Esophagus (tissue), 2 donors: ENCODE measurements around the gene FREY1. TPM values are rescaled to one million over a fixed set of nuclear protein-coding genes. Genes with fewer than 3 reads are reported as not detected.

ENCODE experiments used
- H3K27ac ChIP-seq, 2 donors: one replicate each; pipeline ENCODE4 v1.5.1; 2013; ENCODE audit warnings: low read depth in 2 of 2, mild to moderate bottlenecking in 2 of 2, inconsistent platforms in 1 of 2, low read length in 1 of 2, moderate library complexity in 1 of 2
- H3K27me3 ChIP-seq, 2 donors: one replicate each; pipeline ENCODE4 v1.6.1; 2013; ENCODE audit warnings: low read length in 2 of 2, control low read depth in 1 of 2, mild to moderate bottlenecking in 1 of 2; ENCODE audit not compliant: insufficient read depth in 2 of 2, control insufficient read depth in 1 of 2
- H3K36me3 ChIP-seq, 2 donors: one replicate each; pipeline ENCODE4 v1.6.1; 2013; ENCODE audit warnings: low read length in 1 of 2; ENCODE audit not compliant: control insufficient read depth in 2 of 2, insufficient read depth in 2 of 2
- H3K4me1 ChIP-seq, 2 donors: one replicate each; pipeline ENCODE4 v1.6.1; 2013; ENCODE audit warnings: low read length in 1 of 2; ENCODE audit not compliant: control insufficient read depth in 2 of 2, insufficient read depth in 2 of 2
- H3K4me3 ChIP-seq, 2 donors: one replicate each; pipeline ENCODE4 v1.5.1; 2013; ENCODE audit warnings: low read length in 2 of 2, mild to moderate bottlenecking in 2 of 2, low read depth in 1 of 2, moderate library complexity in 1 of 2
- H3K9me3 ChIP-seq, 2 donors: one replicate each; pipeline ENCODE4 v1.6.1; 2013; ENCODE audit warnings: mild to moderate bottlenecking in 2 of 2, low read depth in 1 of 2, low read length in 1 of 2, moderate library complexity in 1 of 2; ENCODE audit not compliant: control insufficient read depth in 2 of 2, insufficient read depth in 1 of 2
- WGBS, 2 donors: extraction: QIAGEN DNeasy Blood & Tissue Kit; methylation state at CpG; one replicate each; pipeline ENCODE4 v1.1.7; 2013; 5-methylcytosine and 5-hydroxymethylcytosine counted together
- polyA plus RNA-seq, 2 donors: library from polyadenylated mRNA; stranded (reverse); fragments of 200-250 nt; gene quantifications; one replicate each; pipeline ENCODE4 v1.2.3, GENCODE V29; 2013
- donor health status: healthy with polysubstance abuse.
- donor health status: Bipolar disorder and iron deficiency.

Gene FREY1
- polyA plus RNA-seq, 2 donors = 0.16 to 0.49 TPM

GRCh38 chr11:45860764-45861510 is 46.1 kb downstream of the FREY1 start:
- peaks cover 17 to 33% of the 10 kb centered on the region in 2 donors for H3K36me3 ChIP-seq
- H3K9me3 ChIP-seq = no peaks in the 10 kb centered on the region
- peak overlapping the region in 1 of 2 donors; percentile 8 for H3K27ac ChIP-seq
- H3K4me1 ChIP-seq = peaks cover 5 to 9% of the 10 kb centered on the region in 2 donors
- WGBS, 2 donors = 86 to 90% methylated on average over 10 of the region's 10 CpGs
- H3K4me3 ChIP-seq = no peak overlapping the region
- H3K27me3 ChIP-seq = no peaks in the 10 kb centered on the region

- Histone ChIP-seq H3K4me3 (no peak overlapping the region), H3K27me3 (no peaks in the 10 kb centered on the region), H3K36me3 (peaks cover 17 to 28% of the 10 kb centered on the region in 2 donors), H3K4me1 (peaks cover 5 to 9% of the 10 kb centered on the region in 2 donors), H3K27ac (peak overlapping the region; percentile 8 to 43), H3K9me3 (no peaks in the 10 kb centered on the region)
- 86 to 92% methylated on average over 5 of the region's 5 CpGs for WGBS, 2 donors
Measured at GRCh38 chr11:45860348-45860747, 46.7 kb downstream of the FREY1 start.

GRCh38 chr11:45859661-45860140 is 47.4 kb downstream of the FREY1 start:
- Histone ChIP-seq H3K27ac (peak overlapping the region; percentile 43 to 88), H3K36me3 (peaks cover 17 to 28% of the 10 kb centered on the region in 2 donors), H3K9me3 (no peaks in the 10 kb centered on the region), H3K4me3 (no peak overlapping the region), H3K4me1 (peaks cover 5 to 9% of the 10 kb centered on the region in 2 donors), H3K27me3 (no peaks in the 10 kb centered on the region)
- WGBS, 2 donors = 28 to 33% methylated on average over 12 of the region's 12 CpGs

- peaks cover 6 to 9% of the 10 kb centered on the region in 2 donors for H3K4me1 ChIP-seq
- H3K36me3 ChIP-seq = peaks cover 17 to 25% of the 10 kb centered on the region in 2 donors
- H3K4me3 ChIP-seq = no peak overlapping the region
- H3K9me3 ChIP-seq = no peaks in the 10 kb centered on the region
- H3K27ac ChIP-seq = peak overlapping the region; percentile 43 to 88
- no peaks in the 10 kb centered on the region for H3K27me3 ChIP-seq
- 78 to 79% methylated on average over 5 of the region's 5 CpGs for WGBS, 2 donors
Measured at GRCh38 chr11:45858751-45859398, 48.2 kb downstream of the FREY1 start.

GRCh38 chr11:45857961-45858474 is 49.1 kb downstream of the FREY1 start:
- no peak overlapping the region for H3K4me3 ChIP-seq
- WGBS, 2 donors = 19 to 29% methylated on average over 2 of the region's 2 CpGs
- H3K27me3 ChIP-seq = no peaks in the 10 kb centered on the region
- H3K36me3 ChIP-seq = peaks cover 14 to 21% of the 10 kb centered on the region in 2 donors
- H3K27ac ChIP-seq = peak overlapping the region; percentile 43 to 88
- H3K9me3 ChIP-seq = no peaks in the 10 kb centered on the region
- peaks cover 9% of the 10 kb centered on the region in 2 donors for H3K4me1 ChIP-seq

Other genes with a start within 250 kb of the FREY1 start
- under 1 TPM; 0.14 to 0.25 TPM for gene CHST1, start 241.6 kb downstream of the FREY1 start, polyA plus RNA-seq
- 10 to 100 TPM; 36.9 to 45.6 TPM for gene SLC35C1, start 102.1 kb downstream of the FREY1 start, polyA plus RNA-seq
- gene CRY2, start 59.8 kb downstream of the FREY1 start, polyA plus RNA-seq = 1 to 10 TPM; 5.9 to 6.8 TPM
- 1 to 10 TPM in 1 of 2 donors, under 1 TPM in 1; 0.77 to 1.3 TPM for gene MAPK8IP1, start 21.6 kb downstream of the FREY1 start, polyA plus RNA-seq
- gene PEX16, start 10.6 kb upstream of the FREY1 start, polyA plus RNA-seq = 10 to 100 TPM; 18.9 to 29.1 TPM
- 10 to 100 TPM; 20.7 to 45.8 TPM for gene LARGE2, start 15.4 kb upstream of the FREY1 start, polyA plus RNA-seq
- 10 to 100 TPM in 1 of 2 donors, 1 to 10 TPM in 1; 8.8 to 14.0 TPM for gene PHF21A, start 214.2 kb upstream of the FREY1 start, polyA plus RNA-seq